ENCODE results near the gene GPX4. TPM values are rescaled to one million over a fixed set of nuclear protein-coding genes. Genes with fewer than 3 reads are reported as not detected.

Gene GPX4
- total RNA-seq, 2 experiments from 2014 or later: 205 to 209 TPM

- POLR2A ChIA-PET: interaction anchor here (0.6 kb wide), 1 partner anchor 1363 kb away, joined by 5 read pairs; no protein-coding TSS in a partner anchor
- CTCF ChIA-PET: no interaction called here
Observed at GRCh38 chr19:1146858-1147780, 43.3 kb downstream of the GPX4 start.

- ChIA-PET CTCF (no interaction called here), POLR2A (no interaction called here)
Observed at GRCh38 chr19:1147934-1148549, 44.2 kb downstream of the GPX4 start.

DNA sequence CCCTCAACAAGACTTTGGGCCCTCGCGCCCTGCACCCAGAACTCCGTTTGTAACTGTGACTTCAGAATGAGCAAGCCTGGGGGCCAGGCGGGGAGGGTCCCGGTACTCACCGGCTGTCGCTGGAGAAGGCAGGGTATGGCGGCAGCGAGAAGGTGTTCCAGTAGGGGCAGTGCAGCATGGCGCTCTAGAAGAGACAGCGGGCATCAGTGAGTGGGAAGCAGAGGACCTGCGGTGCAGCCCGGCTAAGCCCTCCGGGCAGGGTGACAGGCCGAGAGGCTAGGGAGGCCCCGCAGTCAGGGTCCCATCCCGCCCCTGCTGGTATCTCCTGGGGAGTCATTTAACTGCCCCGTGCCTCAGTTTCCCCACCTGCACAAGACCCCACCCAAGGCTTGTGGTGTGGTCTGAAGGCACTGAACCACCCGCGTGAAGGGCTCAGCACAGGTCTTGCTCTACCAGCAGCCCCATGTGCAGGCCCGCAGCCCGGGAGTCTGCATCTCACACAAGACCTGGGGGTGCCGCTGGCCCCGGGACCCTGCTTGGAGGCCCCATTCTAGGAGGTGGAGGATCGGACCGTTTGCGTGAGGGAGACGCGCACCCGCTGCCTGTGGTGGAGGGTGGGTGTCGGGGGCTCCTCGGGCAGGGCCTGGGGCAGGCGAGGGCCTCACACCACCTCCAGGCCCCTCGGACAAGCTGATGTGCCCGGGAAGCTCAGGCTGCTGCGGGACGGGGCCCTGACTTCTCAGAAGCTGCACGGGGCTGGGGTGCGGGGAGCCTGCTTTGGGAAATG, 45.7 kb downstream of the GPX4 start:
- POLR2A ChIA-PET: no interaction called here
- CTCF ChIA-PET: no interaction called here

DNA sequence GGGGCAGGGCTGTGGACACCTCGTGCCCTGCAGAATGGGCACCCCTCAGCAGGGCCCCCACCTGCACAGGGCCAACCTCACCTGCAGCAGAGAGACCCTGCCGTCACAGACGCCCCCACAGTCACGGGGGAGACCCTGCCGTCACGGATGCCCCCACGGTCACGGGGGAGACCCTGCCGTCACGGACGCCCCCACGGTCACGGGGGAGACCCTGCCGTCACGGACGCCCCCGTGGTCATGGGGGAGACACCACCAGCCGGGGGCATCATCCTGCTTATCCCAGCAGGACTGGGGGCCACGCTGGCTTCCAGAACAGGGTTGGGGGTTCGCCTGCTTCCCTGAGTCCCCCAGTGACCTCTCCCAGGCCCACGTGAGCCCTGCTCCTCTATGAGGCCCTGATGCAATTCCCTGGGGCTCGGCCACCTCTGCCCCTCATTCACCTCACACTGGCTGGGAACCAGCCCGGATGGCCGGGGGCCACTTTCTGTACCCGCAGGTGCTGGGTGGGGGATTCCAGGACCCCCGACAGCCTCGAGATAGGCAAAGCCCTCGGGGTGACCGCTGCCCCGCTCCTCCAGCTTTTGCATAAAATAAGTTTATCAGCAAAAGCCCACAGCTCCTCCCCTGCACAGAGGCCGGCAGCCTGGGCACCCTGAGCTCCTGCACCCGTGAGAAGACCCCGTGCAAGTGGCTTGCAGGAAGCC, 46.7 kb downstream of the GPX4 start:
- POLR2A ChIA-PET: no interaction called here

GRCh38 chr19:1151037-1151724, 47.4 kb downstream of the GPX4 start:
- ChIA-PET CTCF (no interaction called here), POLR2A (no interaction called here)

More for the DNA sequence above, 46.7 kb downstream of the GPX4 start:
- CTCF ChIA-PET: no interaction called here

DNA sequence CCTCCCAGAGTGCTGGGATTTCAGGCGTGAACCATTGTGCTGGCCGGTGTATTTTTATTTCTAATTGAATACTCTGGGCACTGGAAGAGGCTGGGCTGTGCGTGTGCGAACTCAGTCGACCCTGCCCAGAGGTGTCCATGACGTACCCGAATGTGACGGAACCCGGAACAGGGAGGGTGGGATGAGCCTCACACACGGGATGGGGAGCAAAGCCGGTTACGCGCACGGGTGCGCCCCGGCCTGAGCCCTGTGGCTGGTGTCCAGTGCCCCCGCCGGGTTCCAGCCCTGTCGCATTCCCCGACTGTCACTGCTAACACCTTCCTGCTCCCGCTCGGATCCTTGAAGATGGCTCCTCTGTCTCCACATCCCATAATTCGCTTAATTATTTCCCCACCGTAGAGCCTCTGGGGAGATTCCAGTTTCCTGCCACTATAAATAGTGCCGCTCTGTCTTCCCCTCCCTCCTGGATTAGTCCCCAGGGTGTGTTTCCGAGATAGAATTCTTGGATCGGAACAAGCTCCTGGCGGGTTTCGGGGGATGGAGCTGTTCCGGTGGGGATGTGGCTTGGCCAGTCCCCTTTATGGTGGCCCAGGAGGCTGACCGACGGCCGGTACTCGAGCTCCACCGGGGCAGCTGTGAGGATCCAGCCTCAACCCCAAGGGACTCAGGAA, 48.3 kb downstream of the GPX4 start:
- ChIA-PET CTCF (no interaction called here), POLR2A (no interaction called here)

DNA sequence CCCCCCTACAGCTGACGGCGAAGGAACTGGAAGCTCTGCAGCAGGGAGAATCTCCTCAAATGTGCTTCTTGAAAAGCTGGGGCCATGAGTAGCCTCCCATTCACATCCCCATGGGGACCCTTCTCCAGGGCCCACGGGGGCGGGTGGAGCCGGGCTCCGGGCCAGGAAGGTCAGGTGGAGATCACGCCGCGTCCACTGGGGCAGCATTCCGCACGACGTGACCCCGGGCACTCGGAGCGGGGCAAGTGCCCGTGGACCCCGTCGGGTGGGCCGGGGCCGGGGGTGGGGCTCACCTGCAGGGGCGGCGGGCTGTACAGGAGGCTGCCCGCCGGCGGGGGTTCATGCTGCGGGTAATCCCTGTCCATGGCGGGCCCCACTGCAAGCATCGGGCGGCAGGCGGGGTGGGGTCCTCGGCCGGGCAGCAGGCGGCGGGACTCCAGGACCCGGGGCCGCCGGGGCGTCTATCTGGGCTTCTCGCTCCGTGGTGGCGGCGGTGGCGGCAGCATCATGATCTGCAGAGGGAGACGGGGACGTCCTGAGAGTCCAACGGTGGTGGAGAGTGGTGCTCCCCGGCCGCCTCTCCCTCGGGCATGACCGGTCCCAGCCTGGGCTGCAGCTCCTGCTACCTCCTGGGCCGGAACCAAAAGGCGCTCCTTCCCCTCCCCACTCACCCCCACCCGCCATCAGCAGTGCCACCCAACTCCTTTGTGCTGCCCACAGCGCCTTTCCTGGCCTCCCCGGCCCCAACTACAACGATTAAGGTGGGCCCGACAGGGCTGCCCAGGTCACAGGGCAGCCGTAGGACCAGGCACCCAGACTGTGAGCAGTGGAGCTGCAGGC, 50.3 kb downstream of the GPX4 start:
- ChIA-PET CTCF (interaction anchor here (1.1 kb wide), 1 partner anchor 14 kb away, joined by 3 read pairs; no protein-coding TSS in a partner anchor), POLR2A (no interaction called here)

GRCh38 chr19:1154731-1155351, 51.0 kb downstream of the GPX4 start:
- CTCF ChIA-PET: no interaction called here
- POLR2A ChIA-PET: no interaction called here

DNA sequence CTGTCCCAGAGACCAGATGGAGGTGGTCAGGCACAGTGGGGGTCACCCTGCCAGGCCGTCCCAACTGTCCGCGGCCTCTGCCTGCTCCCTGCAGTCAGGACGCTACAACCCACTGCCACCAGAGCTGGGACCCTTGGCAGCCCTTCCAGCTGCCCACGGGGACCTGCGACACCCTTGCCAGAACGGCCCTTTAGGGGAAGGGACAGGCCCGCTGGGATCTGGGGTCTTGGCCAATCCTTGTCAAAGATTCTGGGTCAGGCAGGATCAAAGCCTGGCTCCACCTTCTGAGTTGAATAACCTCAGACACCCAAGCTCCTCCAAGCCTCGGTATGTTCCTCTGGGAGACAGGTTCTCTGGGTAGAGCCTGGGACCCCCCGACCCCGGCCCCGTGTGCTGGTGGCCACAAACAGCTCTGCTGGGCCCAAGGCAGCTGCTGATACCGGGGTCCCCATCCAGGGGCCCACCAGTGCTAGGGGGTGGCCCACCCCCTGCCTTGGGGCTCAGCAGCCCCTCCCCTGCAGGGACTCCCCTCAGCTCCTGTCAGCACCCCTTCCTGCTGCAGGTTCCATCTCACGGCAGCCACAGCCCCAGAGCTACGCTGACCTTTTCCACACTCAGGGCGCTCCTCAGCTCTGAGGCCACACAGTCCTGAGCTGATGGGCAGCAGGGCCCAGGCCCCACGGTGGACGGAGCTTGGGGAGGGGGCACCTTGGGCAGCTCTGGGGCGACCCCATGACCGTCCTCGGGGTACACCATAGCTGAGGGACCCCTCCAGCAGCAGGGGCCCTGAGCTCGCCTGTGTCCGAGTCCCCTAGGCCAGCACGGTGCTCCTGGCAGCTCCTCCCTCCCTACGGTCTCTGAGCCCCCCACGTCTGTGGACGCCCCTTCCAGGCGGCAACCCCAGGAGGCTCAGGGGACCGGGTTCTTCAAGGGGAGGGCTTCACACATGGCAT, 51.8 kb downstream of the GPX4 start:
- POLR2A ChIA-PET: interaction anchor here (0.5 kb wide), 1 partner anchor 522 kb away, joined by 3 read pairs; no protein-coding TSS in a partner anchor
- CTCF ChIA-PET: no interaction called here

Other genes starting within 250 kb of the GPX4 start
- gene CFD, start 244.3 kb upstream of the GPX4 start, total RNA-seq: 1 to 10 TPM; 1.4 to 1.7 TPM
- 10 to 100 TPM; 42.8 to 46.8 TPM for gene MED16, start 210.8 kb upstream of the GPX4 start, total RNA-seq
- not detected for gene RNU6-9, start 210.5 kb upstream of the GPX4 start, total RNA-seq
- gene R3HDM4, start 190.8 kb upstream of the GPX4 start, total RNA-seq: 10 to 100 TPM; 55.8 to 56.9 TPM
- gene KISS1R, start 186.7 kb upstream of the GPX4 start, total RNA-seq: 1 to 10 TPM; 6.7 to 7.2 TPM
- 10 to 100 TPM; 18.8 to 19.0 TPM for gene ARID3A, start 178.0 kb upstream of the GPX4 start, total RNA-seq
- gene WDR18, start 119.6 kb upstream of the GPX4 start, total RNA-seq: 100 to 1,000 TPM; 121 to 126 TPM
- gene GRIN3B, start 103.6 kb upstream of the GPX4 start, total RNA-seq: not detected
- 100 to 1,000 TPM; 132 to 141 TPM for gene TMEM259, start 82.9 kb upstream of the GPX4 start, total RNA-seq
- gene RNU6-2, start 82.5 kb upstream of the GPX4 start, total RNA-seq: not detected
- gene CNN2, start 77.4 kb upstream of the GPX4 start, total RNA-seq: 10 to 100 TPM; 64.2 to 71.2 TPM
- 10 to 100 TPM; 16.1 to 17.2 TPM for gene ABCA7, start 63.9 kb upstream of the GPX4 start, total RNA-seq
- 100 to 1,000 TPM; 148 to 154 TPM for gene ARHGAP45, start 36.8 kb upstream of the GPX4 start, total RNA-seq
- 100 to 1,000 TPM; 272 to 275 TPM for gene POLR2E, start 8.6 kb upstream of the GPX4 start, total RNA-seq
- gene SBNO2, start 70.3 kb downstream of the GPX4 start, total RNA-seq: 10 to 100 TPM; 56.6 to 59.0 TPM
- gene STK11, start 101.8 kb downstream of the GPX4 start, total RNA-seq: 10 to 100 TPM; 58.7 to 62.5 TPM
- 1 to 10 TPM in 1 of 2 experiments, under 1 TPM in 1; 0.95 to 1.1 TPM for gene CBARP, start 134.0 kb downstream of the GPX4 start, total RNA-seq
- gene ATP5F1D, start 137.8 kb downstream of the GPX4 start, total RNA-seq: 100 to 1,000 TPM; 193 to 194 TPM
- gene MIDN, start 144.6 kb downstream of the GPX4 start, total RNA-seq: 10 to 100 TPM; 45.3 to 50.0 TPM
- 100 to 1,000 TPM; 207 to 210 TPM for gene CIRBP, start 165.3 kb downstream of the GPX4 start, total RNA-seq
- gene FAM174C, start 171.5 kb downstream of the GPX4 start, total RNA-seq: 100 to 1,000 TPM; 105 to 112 TPM
- not detected for gene EFNA2, start 181.9 kb downstream of the GPX4 start, total RNA-seq

Data from activated CD8-positive, alpha-beta memory T cell treated with anti-CD3 and anti-CD28 coated beads for 36 hours (primary cell).